GM12872 (cell line): ENCODE results near the gene NEIL1.

Experiments
- TF ChIP-seq, protein P1 (sequence below): IDR thresholded peaks from 3 replicates; pipeline ENCODE4 v1.5.1; 2011; ENCODE audit warnings: low read depth, mild to moderate bottlenecking, low read length, moderate library complexity; ENCODE audit not compliant: insufficient read depth

Gene NEIL1, protein sequence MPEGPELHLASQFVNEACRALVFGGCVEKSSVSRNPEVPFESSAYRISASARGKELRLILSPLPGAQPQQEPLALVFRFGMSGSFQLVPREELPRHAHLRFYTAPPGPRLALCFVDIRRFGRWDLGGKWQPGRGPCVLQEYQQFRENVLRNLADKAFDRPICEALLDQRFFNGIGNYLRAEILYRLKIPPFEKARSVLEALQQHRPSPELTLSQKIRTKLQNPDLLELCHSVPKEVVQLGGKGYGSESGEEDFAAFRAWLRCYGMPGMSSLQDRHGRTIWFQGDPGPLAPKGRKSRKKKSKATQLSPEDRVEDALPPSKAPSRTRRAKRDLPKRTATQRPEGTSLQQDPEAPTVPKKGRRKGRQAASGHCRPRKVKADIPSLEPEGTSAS

DNA sequence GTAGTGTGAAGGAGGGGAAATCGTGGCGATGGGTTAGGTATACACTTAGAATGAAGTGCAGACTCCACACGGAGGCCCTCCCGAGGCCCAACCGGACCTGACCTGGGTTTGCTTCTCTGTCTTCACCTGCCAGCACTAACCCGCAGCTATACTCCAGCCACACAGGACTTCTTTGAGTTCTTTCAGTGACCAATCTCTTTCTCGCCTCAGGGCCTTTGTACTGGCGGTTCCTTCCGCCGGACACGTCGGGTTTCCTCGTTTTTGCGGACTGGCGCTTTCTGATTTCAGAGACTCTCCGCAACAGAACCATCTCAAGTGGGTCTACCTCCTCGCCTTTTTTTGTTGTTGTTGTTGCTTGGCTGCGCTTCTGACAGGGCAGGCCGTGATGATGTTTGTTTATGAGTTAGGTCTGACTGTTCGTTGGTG lies at the start of gene NEIL1:
NEIL1 (plus strand) TSS at position 244 of the 426 bp plus-strand sequence. CDS start 1,867 bp downstream, outside the sequence.
- TF ChIP-seq, protein P1, sequence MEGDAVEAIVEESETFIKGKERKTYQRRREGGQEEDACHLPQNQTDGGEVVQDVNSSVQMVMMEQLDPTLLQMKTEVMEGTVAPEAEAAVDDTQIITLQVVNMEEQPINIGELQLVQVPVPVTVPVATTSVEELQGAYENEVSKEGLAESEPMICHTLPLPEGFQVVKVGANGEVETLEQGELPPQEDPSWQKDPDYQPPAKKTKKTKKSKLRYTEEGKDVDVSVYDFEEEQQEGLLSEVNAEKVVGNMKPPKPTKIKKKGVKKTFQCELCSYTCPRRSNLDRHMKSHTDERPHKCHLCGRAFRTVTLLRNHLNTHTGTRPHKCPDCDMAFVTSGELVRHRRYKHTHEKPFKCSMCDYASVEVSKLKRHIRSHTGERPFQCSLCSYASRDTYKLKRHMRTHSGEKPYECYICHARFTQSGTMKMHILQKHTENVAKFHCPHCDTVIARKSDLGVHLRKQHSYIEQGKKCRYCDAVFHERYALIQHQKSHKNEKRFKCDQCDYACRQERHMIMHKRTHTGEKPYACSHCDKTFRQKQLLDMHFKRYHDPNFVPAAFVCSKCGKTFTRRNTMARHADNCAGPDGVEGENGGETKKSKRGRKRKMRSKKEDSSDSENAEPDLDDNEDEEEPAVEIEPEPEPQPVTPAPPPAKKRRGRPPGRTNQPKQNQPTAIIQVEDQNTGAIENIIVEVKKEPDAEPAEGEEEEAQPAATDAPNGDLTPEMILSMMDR: no peak

DNA sequence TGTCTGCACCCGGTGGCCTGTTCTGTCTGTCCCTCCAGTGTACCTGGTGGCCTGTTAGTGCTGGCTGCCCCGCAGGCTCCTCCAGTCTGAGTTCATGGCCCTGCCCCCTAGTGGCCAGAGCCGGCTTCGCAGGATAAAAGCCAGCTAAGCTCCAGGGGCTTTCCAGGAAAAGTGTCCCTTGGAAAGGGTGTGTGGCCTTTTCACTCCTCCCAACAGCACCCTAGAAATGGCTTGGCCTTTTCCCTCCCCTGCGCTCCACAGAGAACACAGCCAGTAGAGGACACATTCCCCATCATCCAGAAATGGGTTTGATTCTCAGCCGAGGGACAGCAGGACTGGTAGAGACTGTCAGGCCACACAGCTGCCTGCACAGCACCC lies 47.5 kb upstream of the NEIL1 start:
- TF ChIP-seq, protein P1: peak; percentile 54

DNA sequence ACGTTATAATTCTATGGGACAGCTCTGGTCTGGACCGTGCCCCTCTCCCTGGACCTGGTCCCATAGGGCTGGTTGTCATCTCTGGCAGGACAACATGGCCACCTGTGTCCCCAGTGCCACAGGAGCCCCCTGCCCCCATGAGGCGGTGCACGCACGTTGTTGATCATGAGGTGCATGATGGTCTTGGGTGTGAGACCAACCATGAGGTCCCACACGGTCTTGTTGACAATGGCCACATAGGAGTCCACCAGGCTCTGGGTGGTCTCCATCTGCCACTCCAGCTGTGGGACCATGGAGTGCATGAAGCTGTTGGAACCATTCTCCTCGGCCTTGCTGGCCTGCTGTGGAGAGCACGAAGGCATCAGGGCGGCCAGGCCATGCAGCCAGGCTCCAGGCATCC lies 44.5 kb upstream of the NEIL1 start:
- TF ChIP-seq, protein P1: no peak

DNA sequence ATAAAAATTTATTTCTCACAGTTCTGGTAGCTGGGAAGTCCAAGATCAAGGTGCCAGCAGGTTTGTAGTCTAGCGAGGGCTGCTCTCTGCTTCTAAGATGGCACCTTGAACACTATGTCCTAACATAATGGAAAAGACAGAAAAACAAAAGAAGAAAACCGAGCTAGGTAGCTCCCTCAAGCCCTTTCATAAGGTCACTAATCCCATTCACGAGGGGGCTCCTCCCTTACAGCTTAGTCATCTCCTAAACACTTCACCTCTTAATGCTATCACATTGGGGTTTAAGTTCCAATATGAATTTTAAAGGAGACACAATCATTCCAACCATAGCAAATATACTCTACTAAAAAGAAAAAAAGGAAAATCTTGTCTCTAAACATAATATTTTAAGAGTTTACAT lies 40.7 kb upstream of the NEIL1 start:
- TF ChIP-seq, protein P1: no peak

DNA sequence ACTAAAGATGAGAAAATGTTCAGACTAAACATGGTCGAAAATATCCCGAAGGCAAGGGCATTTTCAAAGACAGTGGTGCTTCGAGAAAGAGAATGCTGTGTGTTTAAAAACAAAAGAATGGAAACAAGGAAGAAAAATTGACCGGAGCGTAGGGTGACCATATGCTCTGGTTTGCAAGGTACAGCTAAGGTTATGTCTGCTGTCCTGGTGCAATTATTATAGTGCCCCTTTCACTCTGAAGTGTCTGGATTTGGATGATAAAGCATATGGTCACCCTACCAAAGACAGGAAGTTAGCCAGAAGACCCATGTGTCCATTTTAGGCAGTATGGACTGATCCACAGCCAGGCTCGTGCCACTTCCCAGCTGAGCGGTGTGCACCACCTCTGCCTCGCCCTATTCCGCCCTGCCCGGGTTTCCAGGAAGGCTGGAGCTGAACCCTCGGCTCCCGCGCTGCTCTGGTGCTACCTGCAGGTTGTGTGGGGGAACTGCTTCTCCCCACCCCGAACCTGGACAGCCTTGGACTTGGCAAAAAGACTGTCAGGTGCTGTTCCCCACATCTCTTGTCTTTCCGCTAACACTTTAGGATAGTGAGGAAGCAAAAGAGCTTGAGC lies 39.0 kb upstream of the NEIL1 start:
- TF ChIP-seq, protein P1: peak; percentile 69

DNA sequence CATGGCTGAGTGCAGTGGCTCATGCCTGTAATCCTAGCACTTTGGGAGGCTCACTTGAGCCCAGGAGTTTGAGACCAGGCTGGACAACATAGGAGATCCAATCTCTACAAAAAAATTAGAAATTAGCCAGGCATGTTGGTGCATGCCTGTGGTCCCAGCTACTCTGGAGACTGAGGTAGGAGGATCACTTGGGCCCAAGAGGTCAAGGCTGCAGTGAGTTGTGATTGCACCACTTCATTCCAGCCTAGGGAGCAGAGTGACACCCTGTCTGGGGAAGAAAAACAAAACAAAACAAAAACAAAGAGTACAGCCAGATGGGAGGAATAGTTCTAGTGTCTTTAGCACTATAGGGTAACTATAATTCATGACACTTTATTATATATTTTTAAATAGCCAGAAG lies 37.1 kb upstream of the NEIL1 start:
- TF ChIP-seq, protein P1: no peak

DNA sequence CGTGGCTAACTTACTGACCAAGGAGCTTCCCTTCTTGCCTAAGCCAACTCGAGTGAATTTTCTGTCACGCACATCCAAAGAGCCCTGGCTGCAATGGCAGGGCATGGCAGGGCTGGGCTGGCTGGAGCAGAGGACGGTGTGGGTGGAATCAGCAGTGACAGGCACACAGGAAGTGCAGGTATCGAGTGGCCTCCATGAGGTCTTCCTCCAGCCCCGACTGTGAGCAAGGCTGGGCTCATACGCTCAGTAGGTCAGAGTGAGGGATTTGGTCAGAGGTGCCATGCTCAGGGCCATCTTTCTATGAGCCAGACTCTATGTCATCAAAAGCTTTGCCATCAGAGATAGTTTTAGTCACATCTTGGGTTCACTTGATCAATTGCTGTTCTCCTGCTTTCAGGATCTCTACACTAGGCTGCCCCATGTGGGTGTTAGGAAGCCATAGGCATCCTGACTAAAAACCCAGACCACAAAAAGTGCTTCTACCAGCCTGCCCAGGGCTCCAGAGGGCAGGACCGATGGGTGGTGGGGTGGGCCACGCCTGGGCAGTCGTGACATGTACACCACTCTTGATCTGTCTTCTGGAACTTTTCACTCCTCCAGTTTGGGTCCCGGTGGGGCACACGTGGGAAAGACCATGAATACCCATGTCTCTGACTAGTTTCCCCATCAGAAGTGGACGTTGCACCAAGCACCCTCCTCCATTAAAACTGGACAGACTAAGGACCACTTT lies 33.6 kb upstream of the NEIL1 start:
- TF ChIP-seq, protein P1: no peak
